B cell (primary cell): Measurements from ENCODE around the gene SLC1A1.

ENCODE experiments used
- CTCF ChIP-seq: fragments of 200-600 bp; IDR thresholded peaks from one replicate; pipeline ENCODE4 v1.8.0; 2022; ENCODE audit warnings: antibody characterized with exemption, mild to moderate bottlenecking
- EZH2 ChIP-seq: IDR thresholded peaks from 2 replicates; pipeline ENCODE4 v1.6.1; 2012; ENCODE audit warnings: borderline replicate concordance, low read depth, mild to moderate bottlenecking, moderate library complexity, low read length; ENCODE audit not compliant: insufficient read depth, poor library complexity, severe bottlenecking

GRCh38 chr9:4509590-4509984, 19.3 kb downstream of the SLC1A1 start:
- no peak for TF ChIP-seq CTCF
- no peak for TF ChIP-seq EZH2
